H1 (cell line): Measurements from ENCODE around the gene ZSCAN25. TPM values are rescaled to one million over a fixed set of nuclear protein-coding genes. Genes with fewer than 3 reads are reported as not detected.

Experiments used
- BRCA1 ChIP-seq: IDR thresholded peaks from 2 replicates; pipeline ENCODE4 v1.6.1; 2012; ENCODE audit warnings: low read depth, low read length, improper control_type of control experiment
- CEBPB ChIP-seq: IDR thresholded peaks from 2 replicates; pipeline ENCODE4 v1.6.1; 2012; ENCODE audit warnings: low read depth, low read length
- FOSL1 ChIP-seq: IDR thresholded peaks from 2 replicates; pipeline ENCODE4 v1.6.1; 2011; ENCODE audit warnings: mild to moderate bottlenecking, low read depth, low read length, moderate library complexity; ENCODE audit not compliant: insufficient read depth
- GTF2F1 ChIP-seq: IDR thresholded peaks from 2 replicates; pipeline ENCODE4 v1.6.1; 2012; ENCODE audit warnings: low read depth, low read length, improper control_type of control experiment, borderline replicate concordance
- KDM1A ChIP-seq: fragments of 200-600, 300-600 bp; sonication (generic); IDR thresholded peaks from 2 replicates; pipeline ENCODE4 v1.7.1; 2016; ENCODE audit warnings: mild to moderate bottlenecking, low read length, borderline replicate concordance
- RBBP5 ChIP-seq: IDR thresholded peaks from 2 replicates; pipeline ENCODE4 v1.7.1; 2012; ENCODE audit warnings: low read depth, mild to moderate bottlenecking, inconsistent platforms, low read length, moderate library complexity, borderline replicate concordance
- SIRT6 ChIP-seq: IDR thresholded peaks from one replicate; pipeline ENCODE4 v1.7.1; 2012; ENCODE audit warnings: low read length, inconsistent platforms
- polyA plus RNA-seq, 7 experiments: library from polyadenylated mRNA; depleted of rRNA in 3 of 7; stranded (reverse) in 5 of 7; unstranded in 2 of 7; fragments of >200 nt in 5 of 7; fragments of 200-250 nt in 2 of 7; gene quantifications; 1 replicate in 5 of 7; 2 replicates in 1 of 7; 4 replicates in 1 of 7; pipeline versions ENCODE4 v1.2.1 to v1.2.3, GENCODE V29; 2011 to 2013; ENCODE audit warnings: missing spikeins in 2 of 7, mixed read lengths in 2 of 7
- total RNA-seq: library from RNA; stranded (reverse); fragmentation: NEBNext Ultra II Directional; extraction: Animal tissue kit (Norgen Biotek cat#: 25700); gene quantifications from 2 replicates; pipeline ENCODE4 v1.2.1, GENCODE V29; 2021
- TF ChIP-seq, protein P1 (sequence below): fragments of 300-600 bp; sonication (generic); IDR thresholded peaks from 2 replicates; pipeline ENCODE4 v1.7.1; 2012; ENCODE audit warnings: low read length, moderate library complexity, mild to moderate bottlenecking, inconsistent platforms; ENCODE audit not compliant: insufficient replicate concordance
- TF ChIP-seq, protein P2 (sequence below): IDR thresholded peaks from 2 replicates; pipeline ENCODE4 v1.6.1; 2012; ENCODE audit warnings: inconsistent platforms

ZSCAN25 gene
- total and polyA plus RNA-seq, 2 of the 8 experiments (the other 6 are each of a cell fraction or from before 2014, with no cell fraction given) = 10.1 to 18.6 TPM

DNA sequence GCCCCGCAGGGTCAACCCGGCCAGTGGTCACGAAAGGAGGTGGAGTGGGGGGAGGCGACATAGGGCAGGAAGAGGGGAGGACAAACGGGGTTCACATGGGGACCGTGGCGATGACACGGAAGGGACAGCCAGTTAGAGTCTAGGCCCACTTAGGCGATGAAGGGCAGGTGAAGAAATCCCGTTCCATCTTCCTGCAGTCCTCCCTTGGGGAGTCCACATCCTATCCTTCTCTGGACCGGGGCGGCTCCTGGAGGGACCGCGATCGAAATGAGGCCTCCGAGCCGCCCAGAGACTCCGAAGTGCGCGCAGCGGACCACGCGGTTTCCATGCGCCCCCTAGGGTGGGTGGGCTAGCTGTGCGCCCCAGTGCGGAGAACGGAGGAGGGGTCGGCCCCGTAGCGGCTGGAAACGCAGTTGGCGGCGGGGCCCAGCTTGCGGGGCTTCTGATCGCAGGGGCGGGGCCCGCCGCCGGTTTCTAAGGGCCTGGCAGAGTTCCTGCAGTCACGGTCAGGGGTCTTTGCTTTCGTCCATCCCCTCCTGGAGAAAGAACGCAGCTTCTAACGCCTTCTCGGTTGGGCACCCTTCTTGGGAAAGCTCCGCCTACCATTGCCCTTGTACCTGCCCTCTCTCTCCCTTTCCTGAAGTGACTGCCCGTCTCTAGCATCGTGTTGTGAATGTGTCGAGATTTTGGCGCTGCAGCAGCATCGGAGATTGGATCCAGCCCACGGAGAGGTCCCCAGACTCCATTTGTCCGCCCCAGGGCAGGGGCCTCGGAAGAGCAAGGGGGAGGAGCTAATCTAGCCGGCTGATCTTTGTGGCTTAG lies 36.6 kb upstream of the ZSCAN25 start (continued):
- TF ChIP-seq, protein P1, sequence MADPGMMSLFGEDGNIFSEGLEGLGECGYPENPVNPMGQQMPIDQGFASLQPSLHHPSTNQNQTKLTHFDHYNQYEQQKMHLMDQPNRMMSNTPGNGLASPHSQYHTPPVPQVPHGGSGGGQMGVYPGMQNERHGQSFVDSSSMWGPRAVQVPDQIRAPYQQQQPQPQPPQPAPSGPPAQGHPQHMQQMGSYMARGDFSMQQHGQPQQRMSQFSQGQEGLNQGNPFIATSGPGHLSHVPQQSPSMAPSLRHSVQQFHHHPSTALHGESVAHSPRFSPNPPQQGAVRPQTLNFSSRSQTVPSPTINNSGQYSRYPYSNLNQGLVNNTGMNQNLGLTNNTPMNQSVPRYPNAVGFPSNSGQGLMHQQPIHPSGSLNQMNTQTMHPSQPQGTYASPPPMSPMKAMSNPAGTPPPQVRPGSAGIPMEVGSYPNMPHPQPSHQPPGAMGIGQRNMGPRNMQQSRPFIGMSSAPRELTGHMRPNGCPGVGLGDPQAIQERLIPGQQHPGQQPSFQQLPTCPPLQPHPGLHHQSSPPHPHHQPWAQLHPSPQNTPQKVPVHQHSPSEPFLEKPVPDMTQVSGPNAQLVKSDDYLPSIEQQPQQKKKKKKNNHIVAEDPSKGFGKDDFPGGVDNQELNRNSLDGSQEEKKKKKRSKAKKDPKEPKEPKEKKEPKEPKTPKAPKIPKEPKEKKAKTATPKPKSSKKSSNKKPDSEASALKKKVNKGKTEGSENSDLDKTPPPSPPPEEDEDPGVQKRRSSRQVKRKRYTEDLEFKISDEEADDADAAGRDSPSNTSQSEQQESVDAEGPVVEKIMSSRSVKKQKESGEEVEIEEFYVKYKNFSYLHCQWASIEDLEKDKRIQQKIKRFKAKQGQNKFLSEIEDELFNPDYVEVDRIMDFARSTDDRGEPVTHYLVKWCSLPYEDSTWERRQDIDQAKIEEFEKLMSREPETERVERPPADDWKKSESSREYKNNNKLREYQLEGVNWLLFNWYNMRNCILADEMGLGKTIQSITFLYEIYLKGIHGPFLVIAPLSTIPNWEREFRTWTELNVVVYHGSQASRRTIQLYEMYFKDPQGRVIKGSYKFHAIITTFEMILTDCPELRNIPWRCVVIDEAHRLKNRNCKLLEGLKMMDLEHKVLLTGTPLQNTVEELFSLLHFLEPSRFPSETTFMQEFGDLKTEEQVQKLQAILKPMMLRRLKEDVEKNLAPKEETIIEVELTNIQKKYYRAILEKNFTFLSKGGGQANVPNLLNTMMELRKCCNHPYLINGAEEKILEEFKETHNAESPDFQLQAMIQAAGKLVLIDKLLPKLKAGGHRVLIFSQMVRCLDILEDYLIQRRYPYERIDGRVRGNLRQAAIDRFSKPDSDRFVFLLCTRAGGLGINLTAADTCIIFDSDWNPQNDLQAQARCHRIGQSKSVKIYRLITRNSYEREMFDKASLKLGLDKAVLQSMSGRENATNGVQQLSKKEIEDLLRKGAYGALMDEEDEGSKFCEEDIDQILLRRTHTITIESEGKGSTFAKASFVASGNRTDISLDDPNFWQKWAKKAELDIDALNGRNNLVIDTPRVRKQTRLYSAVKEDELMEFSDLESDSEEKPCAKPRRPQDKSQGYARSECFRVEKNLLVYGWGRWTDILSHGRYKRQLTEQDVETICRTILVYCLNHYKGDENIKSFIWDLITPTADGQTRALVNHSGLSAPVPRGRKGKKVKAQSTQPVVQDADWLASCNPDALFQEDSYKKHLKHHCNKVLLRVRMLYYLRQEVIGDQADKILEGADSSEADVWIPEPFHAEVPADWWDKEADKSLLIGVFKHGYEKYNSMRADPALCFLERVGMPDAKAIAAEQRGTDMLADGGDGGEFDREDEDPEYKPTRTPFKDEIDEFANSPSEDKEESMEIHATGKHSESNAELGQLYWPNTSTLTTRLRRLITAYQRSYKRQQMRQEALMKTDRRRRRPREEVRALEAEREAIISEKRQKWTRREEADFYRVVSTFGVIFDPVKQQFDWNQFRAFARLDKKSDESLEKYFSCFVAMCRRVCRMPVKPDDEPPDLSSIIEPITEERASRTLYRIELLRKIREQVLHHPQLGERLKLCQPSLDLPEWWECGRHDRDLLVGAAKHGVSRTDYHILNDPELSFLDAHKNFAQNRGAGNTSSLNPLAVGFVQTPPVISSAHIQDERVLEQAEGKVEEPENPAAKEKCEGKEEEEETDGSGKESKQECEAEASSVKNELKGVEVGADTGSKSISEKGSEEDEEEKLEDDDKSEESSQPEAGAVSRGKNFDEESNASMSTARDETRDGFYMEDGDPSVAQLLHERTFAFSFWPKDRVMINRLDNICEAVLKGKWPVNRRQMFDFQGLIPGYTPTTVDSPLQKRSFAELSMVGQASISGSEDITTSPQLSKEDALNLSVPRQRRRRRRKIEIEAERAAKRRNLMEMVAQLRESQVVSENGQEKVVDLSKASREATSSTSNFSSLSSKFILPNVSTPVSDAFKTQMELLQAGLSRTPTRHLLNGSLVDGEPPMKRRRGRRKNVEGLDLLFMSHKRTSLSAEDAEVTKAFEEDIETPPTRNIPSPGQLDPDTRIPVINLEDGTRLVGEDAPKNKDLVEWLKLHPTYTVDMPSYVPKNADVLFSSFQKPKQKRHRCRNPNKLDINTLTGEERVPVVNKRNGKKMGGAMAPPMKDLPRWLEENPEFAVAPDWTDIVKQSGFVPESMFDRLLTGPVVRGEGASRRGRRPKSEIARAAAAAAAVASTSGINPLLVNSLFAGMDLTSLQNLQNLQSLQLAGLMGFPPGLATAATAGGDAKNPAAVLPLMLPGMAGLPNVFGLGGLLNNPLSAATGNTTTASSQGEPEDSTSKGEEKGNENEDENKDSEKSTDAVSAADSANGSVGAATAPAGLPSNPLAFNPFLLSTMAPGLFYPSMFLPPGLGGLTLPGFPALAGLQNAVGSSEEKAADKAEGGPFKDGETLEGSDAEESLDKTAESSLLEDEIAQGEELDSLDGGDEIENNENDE = no peak
- peak; percentile 38; the same call in 1 of the 2 replicates for TF ChIP-seq RBBP5
- no peak for TF ChIP-seq CEBPB
- TF ChIP-seq KDM1A = no peak
- no peak for TF ChIP-seq FOSL1
- TF ChIP-seq, protein P2, sequence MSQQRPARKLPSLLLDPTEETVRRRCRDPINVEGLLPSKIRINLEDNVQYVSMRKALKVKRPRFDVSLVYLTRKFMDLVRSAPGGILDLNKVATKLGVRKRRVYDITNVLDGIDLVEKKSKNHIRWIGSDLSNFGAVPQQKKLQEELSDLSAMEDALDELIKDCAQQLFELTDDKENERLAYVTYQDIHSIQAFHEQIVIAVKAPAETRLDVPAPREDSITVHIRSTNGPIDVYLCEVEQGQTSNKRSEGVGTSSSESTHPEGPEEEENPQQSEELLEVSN = peak; percentile 48
- TF ChIP-seq SIRT6 = no peak
- no peak for TF ChIP-seq BRCA1
- 0 out of 2 replicates have a peak, but pooled peaks have one; percentile 11 for TF ChIP-seq GTF2F1
